Measurements from ENCODE around the gene NMT1. TPM values are rescaled to one million over a fixed set of nuclear protein-coding genes. Genes with fewer than 3 reads are reported as not detected.
A peak's percentile ranks its signal among the peaks of the same experiment; 100 is the strongest.

Gene NMT1
- total RNA-seq, 3 donors from 2014 or later: 81.9 to 130 (median 84.0) TPM

GRCh38 chr17:45112559-45113423 is 51.7 kb downstream of the NMT1 start:
- Histone ChIP-seq H3K4me1 (peaks cover 0 to 9% of the 10 kb centered on the region in 2 donors), H3K9me3 (no peaks in the 10 kb centered on the region), H3K27ac (peak overlapping the region in 1 of 2 donors; percentile 5), H3K4me3 (no peak overlapping the region), H3K27me3 (no peaks in the 10 kb centered on the region), H3K36me3 (no peaks in the 10 kb centered on the region)
- TF ChIP-seq POLR2A (IDR thresholded peaks at IDR 0.05) (no peak), POLR2AphosphoS5 (IDR thresholded peaks at IDR 0.05) (no peak), CTCF (IDR thresholded peaks at IDR 0.05) (no peak)
- no peak for DNase-seq (ENCODE audit: low spot score in 2 of 2)
- intact Hi-C loops (cut with DNase I; ENCODE audit: low total_unique reads): no loop called here

DNA sequence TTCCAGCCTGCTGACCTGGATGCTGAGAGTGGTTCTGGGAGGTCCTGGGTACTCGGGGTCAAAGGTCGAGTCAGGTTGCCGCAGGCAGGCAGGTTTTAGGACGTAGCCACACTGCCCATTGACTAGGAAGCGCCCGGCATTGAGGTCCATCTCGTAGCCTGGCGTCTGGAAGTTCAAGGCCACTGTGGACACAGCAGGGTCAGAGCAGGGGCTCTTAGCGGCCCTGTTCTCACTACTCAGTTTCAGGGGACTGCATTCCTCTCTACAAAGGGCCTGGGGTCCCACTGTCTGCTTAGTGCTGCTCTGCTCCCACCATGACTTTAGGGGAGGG is 52.3 kb downstream of the NMT1 start:
- DNase-seq (ENCODE audit: low spot score in 2 of 2): no peak
- Histone ChIP-seq H3K27ac (no peak overlapping the region), H3K9me3 (no peaks in the 10 kb centered on the region), H3K27me3 (no peaks in the 10 kb centered on the region), H3K4me3 (no peak overlapping the region), H3K4me1 (peaks cover 0 to 3% of the 10 kb centered on the region in 2 donors), H3K36me3 (no peaks in the 10 kb centered on the region)
- intact Hi-C loops (cut with DNase I; ENCODE audit: low total_unique reads): no loop called here
- TF ChIP-seq CTCF (IDR thresholded peaks at IDR 0.05) (no peak), POLR2A (IDR thresholded peaks at IDR 0.05) (no peak), POLR2AphosphoS5 (IDR thresholded peaks at IDR 0.05) (no peak)

DNA sequence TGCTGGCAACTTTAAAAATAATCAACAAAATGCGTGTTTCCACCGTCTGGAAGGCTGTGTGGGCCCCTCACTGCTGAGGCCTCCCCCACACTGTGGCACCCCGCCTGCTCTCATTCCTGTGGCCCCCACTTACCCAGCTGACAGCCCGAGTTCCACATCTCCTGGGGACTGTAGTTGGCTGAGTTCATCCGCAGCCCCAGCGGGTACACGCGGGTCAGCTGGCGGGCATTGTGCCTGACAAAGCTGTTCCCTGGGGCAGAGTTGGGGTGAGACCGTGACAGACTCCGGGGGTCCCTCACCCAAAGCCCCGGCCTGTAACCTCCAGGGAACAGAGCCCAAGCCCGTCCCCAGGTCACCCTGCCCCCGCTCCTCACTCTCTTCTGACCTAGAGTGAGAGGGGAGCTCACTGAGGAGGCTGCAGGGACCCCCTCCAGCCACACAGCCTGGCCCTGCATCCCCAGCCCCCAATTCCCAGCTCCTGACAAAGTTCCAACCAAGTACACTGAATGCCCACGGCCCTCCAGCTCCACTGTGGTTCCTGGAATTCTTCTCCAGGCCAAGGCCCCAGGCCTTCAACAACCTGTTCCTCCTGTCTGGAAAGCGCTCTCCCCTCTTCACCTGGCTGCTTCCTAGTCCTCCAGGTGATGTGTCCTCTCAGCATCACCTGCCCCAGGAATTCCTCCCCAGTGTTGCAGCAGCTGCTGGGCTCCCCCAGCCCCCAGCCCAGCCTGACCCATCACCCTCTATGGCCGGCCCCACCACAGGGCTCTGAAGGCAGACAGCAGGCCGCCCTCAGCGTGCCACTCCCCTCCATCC is 53.2 kb downstream of the NMT1 start:
- Histone ChIP-seq H3K4me3 (no peak overlapping the region), H3K27me3 (no peaks in the 10 kb centered on the region), H3K36me3 (no peaks in the 10 kb centered on the region), H3K9me3 (no peaks in the 10 kb centered on the region), H3K27ac (peak overlapping the region in 1 of 2 donors; percentile 43), H3K4me1 (no peaks in the 10 kb centered on the region)
- no peak for DNase-seq (ENCODE audit: low spot score in 2 of 2)
- intact Hi-C loops (cut with DNase I; ENCODE audit: low total_unique reads): no loop called here
- no peak for TF ChIP-seq CTCF (IDR thresholded peaks at IDR 0.05)
- no peak for TF ChIP-seq POLR2A (IDR thresholded peaks at IDR 0.05)
- no peak for TF ChIP-seq POLR2AphosphoS5 (IDR thresholded peaks at IDR 0.05)

DNA sequence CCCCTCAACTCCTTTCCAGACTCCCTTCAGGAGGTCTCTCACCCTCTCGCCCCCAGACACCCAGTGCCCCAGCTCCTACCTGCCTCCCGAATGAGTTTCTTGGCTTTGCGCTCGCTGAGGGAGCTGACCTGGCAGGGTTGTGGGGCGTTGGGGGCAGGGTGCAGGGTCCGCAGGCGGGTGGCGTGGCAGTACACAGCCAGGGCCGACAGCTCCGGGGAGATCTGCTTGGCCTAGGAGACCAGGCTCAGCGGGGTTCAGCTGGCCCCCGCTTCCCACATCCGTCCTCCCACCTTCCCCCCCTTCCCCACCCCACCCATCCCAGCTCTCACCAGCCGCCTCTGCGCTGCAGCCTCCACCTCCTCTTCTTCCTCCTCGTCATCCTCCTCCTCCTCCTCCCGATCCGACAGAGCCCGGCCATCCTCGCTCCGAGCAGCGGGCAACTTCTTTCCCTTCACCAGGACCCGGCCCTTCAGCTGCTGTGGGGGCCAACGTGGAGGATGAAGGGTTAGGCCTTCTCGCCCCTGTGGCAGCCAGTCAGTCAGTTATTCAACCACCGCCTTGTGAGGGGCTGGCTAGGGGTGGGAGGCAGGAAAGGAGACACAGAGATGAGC is 54.0 kb downstream of the NMT1 start:
- no peak for TF ChIP-seq CTCF (IDR thresholded peaks at IDR 0.05)
- no peak for TF ChIP-seq POLR2AphosphoS5 (IDR thresholded peaks at IDR 0.05)
- TF ChIP-seq POLR2A (IDR thresholded peaks at IDR 0.05): no peak
- no peaks in the 10 kb centered on the region for H3K9me3 ChIP-seq
- no peaks in the 10 kb centered on the region for H3K36me3 ChIP-seq
- H3K4me1 ChIP-seq: no peaks in the 10 kb centered on the region
- H3K27ac ChIP-seq: peak overlapping the region in 1 of 2 donors; percentile 32
- H3K4me3 ChIP-seq: no peak overlapping the region
- no peaks in the 10 kb centered on the region for H3K27me3 ChIP-seq
- intact Hi-C loops (cut with DNase I; ENCODE audit: low total_unique reads): no loop called here
- no peak for DNase-seq (ENCODE audit: low spot score in 2 of 2)
